Inferior parietal cortex (tissue), 1 donor: ENCODE measurements around the gene DLK2.
"Not testable (repeated sequence)": the region's sequence is repeated elsewhere in the genome, so short reads cannot be mapped to it uniquely, and the experiment has no call there.

ENCODE experiments used
- DNase-seq: peaks from one replicate; pipeline ENCODE4 v3.0.0-alpha.2; 2016; ENCODE audit errors: extremely low spot score

DLK2 gene

DNA sequence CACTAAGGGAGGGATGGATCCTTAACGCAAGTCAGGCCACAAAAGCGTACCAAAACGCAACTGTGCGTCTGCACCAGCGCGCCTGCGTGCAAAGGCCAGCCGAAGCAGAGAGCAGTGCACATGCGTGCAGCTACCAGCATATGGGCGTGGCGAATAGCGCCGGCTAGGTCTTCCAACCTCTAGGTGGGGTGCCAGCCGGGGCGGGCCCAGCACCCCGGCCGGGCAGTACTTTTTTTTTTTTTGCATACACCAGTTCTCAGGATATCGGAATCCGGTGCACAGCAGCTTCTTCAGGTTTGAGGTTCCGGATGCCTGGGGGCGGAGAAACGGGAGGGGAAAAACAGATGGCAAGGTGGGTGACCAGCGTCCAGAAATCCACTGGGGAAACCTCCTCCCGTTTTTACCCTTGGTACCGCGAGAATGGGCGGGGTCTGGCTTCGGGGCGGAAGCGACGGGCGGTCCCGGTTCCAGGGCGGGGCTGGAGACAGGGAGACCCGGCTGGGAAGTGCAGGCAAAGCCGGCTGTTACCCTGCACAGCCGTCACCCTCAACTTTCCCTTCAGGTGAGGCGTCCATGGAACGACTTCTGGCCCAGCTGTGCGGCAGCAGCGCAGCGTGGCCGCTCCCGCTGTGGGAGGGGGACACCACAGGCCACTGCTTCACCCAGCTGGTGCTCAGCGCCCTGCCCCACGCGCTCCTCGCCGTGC is 27.8 kb downstream of the DLK2 start, which contains the start of gene ABCC10:
TSS of gene ABCC10 (plus strand) at position 136 of the 706 bp plus-strand sequence. CDS start at position 574, 438 bp downstream.
- DNase-seq = peak; percentile 96

DNA sequence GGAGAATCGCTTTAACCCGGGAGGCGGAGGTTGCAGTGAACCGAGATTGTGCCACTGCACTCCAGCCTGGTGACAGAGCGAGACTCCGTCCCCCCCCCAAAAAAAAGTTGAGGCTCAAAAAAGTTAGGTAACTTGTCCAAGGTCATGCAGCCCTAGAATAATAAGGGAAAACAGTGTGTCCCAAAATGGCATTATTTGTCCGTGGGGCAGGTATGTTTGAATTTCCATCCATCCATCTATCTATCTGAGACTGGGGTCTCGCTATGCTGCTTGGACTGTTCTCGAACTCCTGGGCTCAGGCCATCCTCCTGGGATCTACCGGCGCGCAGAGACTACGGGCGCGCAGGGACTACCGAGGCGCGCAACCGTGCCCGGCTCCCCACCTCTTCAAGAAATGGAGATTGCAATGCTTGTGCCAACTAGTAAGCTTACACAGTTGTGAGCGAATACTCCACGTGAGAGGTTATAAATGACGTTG is 28.4 kb downstream of the DLK2 start:
- no peak for DNase-seq

DNA sequence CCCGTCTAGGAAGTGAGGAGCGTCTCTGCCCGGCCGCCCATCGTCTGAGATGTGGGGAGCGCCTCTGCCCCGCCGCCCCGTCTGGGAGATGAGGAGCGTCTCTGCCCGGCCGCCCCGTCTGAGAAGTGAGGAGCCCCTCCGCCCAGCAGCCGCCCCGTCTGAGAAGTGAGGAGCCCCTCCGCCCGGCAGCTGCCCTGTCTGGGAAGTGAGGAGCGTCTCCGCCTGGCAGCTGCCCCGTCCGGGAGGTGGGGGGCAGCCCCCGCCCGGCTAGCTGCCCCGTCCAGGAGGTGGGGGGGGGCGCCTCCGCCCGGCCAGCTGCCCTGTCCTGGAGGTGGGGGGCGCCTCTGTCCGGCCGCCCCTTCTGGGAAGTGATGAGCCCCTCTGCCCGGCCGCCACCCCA is 30.3 kb downstream of the DLK2 start:
- not testable (repeated sequence) for DNase-seq

DNA sequence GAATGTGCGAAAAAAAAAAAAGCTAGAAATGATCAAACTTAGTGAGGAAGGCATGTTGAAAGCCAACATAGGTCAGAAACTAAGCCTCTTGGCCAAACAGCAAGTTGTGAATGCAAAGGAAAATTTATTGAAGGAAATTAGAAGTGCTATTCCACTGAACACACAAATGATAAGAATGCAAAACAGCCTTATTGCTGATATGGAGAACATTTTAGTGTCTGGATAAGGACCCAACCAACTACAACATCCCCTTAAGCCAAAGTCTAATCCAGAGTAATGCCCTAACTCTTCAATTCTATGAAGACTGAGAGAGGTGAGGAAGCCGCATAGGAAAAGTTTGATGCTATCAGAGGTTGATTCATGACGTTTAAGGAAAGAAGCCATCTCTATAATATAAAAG is 33.5 kb downstream of the DLK2 start:
- DNase-seq = no peak

DNA sequence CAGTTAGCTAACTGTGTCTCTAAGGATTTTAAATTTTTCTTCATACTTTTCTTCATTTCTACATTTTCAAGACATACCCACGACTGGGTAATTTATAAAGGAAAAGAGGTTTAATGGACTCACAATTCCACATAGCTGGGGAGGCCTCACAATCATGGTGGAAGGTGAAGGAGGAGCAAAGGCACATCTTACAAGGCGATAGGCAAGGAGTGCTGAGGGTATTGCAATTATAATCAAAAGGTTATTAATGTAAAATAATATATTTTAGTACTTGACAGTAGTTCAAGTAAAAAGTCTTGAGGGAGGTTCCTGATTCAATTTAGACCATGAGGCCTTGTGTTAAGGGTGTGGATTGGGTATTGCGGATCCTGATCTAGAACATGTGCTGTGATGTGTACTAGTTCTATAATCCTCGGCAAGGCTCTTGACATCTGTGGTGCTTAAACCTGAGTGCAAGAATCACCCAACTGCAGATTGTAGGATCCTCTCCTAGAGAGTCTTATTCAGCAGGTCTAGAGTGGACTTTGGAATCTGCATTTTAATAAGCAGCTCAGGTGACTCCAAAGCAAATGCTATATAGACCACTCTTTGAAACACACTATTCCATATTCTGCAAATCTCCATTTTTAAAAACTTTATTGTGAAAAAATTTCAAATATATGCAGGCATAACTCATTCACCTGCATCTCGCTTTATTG is 35.2 kb downstream of the DLK2 start:
- DNase-seq = no peak

DNA sequence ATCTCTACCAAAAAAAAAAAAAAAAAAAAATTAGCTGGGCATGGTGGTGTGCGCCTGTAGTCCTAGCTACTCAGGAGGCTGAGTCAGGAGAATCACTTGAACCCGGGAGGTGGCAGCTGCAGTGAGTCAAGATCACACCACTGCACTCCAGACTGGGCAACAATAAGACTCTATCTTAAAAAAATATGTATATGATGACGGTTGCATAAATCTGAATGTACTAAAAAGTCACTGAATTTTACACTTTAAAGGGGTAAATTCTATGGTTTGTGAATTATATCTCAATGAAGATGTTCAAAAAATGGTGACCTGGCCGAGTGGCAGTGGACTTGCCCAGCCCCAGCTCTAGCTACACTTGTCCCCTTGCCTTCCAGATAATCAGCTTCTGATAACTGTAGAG is 38.4 kb downstream of the DLK2 start:
- DNase-seq = no peak

DNA sequence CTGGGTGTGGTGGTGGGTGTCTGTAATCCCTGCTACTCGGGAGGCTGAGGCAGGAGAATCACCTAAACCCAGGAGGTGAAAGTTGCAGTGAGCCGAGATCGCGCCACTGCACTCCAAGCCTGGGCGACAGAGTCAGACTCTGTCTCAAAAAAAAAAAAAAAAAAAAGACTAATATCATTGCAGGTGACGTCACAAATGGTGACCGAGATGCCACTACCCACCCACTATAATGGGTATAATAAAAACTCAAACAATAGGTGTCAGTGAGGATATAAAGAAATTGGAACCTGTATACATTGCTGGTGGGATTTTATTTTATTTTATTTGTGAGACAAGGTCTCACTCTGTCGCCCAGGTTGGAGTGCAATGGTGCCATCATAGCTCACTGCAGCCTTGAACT is 40.1 kb downstream of the DLK2 start:
- DNase-seq = not testable (repeated sequence)

DNA sequence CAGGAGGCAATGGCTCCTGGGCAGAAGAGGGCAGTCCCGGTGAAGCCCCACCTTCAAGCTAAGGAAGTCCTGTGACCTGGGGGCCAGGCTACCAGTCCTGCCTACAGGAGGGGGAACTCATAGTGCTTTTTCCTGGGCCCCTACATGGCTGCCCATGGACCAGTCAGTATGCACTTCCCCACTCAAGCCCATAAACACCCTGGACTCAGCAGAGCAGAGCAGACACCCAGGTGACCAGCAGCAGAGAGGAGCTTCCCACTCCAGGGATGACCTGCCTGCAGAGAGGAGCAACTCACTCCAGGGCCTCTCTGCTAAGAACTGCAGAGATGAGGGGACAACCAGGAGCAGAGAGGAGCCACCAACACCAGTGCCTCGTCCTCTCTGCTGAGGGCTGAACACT is 42.3 kb downstream of the DLK2 start:
- no peak for DNase-seq

DNA sequence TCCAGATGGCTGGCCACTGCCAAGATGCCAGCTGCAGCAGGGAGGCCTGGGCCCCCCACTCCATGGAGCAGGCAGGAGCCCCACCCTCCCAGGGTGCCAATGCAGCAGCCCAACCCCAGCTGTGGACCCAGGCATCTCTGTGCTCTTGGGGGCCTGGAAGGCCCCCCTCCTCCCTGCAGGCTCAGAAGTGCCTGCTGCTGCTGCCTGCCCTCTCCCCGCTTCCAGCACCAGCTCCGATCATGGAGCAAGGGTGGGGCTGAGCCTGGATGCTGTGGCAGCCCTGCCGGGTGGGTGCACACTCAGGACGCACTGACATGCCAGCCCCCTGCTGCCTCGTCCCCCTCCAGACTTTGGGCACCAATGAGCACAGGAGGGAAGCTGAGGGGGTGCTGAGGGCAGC is 42.8 kb downstream of the DLK2 start:
- no peak for DNase-seq

DNA sequence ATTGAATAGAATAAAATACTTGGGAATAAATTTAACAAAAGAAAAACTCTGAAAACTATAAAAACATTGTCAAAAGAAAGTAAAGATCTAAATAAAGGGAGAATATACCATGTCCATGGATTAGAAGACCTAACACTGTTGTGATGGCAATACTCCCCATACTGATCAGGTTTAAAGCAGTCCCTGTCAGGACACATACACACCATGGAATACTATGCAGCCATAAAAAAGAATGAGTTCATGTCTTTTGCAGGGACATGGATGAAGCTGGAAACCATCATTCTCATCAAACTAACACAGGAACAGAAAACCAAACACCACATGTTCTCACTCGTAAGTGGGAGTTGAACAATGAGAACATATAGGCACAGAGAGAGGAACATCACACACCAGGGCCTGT is 44.6 kb downstream of the DLK2 start:
- DNase-seq = not testable (repeated sequence)

DNA sequence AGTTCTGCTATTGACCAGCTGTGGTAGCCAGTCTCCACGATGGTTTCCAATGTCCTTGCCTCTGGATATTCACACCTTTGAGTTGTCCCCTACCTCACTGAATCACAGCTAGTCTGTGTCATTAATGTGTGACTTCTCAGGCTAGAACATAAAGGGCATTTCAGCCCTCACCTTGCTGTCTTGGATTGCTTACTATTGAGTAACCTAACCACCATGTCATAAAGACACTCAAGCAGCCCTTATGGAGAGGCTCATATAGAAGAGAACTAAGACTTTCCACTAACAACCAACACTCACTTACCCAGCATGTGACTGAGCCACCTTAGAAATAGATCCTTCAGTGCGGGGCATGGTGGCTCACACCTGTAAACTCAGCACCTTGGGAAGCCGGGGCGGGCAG is 47.1 kb downstream of the DLK2 start:
- DNase-seq = no peak

DNA sequence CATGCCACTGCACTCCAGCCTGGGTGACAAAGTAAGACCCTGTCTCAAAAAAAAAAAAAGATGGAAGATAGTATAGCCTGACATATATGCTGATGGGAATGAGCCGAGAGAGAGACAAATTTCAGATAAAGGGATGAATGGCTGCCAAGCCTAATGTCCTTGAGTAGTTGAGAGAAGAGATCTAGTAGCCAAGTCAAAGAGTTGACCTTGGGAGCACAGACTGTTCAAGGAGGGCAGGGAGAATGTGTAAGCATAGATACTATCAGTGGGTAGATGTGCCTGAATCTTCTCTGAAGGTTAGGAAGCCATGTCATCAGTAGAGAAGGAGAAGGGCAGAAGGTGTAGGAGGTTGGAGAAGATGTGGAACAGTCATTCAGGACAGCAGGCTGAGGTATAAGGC is 48.1 kb downstream of the DLK2 start:
- no peak for DNase-seq

DNA sequence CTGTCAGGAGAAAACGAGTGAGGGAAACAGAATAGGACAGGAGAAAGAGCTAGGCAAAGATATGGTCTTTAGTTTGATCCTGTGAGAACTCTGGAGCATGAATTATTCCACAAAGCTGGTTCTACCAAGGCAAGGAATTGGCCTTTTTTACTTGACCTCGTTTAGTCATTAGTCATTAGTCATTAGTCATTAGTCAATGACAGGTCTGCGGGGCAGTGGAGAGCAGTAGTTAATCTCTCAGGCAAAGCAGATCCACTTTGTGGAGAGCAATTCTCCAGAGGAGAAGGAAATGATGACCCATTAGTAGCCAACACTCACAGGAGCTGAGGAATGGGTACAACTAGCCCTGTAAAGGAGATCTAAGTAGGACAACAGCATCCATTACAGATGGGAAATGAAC is 50.0 kb downstream of the DLK2 start:
- no peak for DNase-seq

DNA sequence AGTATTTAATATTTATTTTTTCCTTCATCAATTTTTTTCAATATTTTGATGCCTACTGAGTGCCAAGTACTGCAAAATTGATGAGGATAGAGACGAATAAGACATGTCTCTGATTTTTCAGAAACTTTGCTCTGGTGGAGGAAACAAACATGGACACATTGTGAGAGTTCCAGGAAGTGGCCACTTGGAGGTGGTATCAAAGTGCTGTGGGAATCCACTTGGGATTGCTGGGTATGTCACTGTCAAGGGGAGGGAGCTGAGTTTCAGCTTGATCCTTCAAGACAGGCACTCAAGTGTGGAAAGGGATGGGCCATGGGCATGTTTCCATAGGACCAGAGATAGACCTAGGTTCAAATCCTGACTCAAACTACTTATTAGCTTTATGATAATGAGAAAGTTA is 52.5 kb downstream of the DLK2 start:
- no peak for DNase-seq

DNA sequence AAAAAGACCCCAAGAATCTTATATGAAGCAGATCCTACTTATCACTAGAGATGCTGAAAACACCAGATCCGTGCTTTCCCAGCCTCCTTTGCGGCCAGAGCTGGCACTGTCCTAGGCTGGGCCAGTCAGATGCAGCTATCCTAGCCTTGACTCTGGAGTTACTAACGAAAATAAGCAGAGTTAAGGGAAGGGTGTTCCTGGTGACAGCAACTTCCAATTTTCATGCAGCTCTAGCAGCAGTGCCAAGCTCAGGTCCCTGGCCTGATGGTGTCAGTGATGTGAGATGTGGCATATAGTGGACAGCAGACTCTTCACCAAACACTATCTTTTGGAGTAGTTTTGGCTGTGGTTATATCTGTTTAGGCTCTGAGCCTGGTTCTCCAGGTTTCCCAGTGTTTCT is 53.6 kb downstream of the DLK2 start:
- DNase-seq = peak; percentile 9
